ENCODE results near the gene PAGR1.

PAGR1 gene

DNA sequence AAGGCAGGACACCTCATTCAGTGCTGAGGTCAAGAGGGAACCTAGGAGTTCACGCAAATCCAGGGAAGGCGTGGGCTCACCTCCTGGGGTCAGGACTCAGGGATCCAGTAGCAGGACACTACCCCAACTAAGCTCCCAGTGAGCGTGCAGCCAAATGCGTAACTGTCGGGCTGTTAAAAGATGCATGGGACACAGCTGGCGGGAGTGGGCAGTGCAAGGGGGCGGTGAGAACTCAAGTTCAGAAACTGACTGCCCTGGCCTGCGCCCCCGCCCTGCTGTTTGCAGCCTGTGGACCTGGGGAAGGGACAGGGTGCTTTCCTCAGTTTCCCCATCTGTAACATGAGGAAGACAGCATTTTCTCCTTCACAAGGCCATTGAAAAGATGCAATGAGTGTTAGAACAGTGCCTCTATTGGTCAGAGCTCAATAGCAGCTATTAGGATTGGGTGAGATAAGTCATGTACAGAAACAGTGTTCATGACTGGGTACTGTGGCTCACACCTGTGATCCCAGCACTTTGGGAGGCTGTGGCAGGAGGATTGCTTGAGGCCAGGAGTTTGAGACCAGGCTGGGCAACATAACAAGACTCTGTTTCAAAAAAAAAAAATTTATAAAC, 26.9 kb downstream of the PAGR1 start:
- no peak overlapping the region for H3K4me3 ChIP-seq (ENCODE audit: low read depth, low read length)
- TF ChIP-seq, protein P1, sequence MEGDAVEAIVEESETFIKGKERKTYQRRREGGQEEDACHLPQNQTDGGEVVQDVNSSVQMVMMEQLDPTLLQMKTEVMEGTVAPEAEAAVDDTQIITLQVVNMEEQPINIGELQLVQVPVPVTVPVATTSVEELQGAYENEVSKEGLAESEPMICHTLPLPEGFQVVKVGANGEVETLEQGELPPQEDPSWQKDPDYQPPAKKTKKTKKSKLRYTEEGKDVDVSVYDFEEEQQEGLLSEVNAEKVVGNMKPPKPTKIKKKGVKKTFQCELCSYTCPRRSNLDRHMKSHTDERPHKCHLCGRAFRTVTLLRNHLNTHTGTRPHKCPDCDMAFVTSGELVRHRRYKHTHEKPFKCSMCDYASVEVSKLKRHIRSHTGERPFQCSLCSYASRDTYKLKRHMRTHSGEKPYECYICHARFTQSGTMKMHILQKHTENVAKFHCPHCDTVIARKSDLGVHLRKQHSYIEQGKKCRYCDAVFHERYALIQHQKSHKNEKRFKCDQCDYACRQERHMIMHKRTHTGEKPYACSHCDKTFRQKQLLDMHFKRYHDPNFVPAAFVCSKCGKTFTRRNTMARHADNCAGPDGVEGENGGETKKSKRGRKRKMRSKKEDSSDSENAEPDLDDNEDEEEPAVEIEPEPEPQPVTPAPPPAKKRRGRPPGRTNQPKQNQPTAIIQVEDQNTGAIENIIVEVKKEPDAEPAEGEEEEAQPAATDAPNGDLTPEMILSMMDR (IDR thresholded peaks at IDR 0.05; ENCODE audit: low read depth, low read length, missing control alignments) = peak; percentile 16
- DNase-seq (ENCODE audit: low read depth) = no peak

DNA sequence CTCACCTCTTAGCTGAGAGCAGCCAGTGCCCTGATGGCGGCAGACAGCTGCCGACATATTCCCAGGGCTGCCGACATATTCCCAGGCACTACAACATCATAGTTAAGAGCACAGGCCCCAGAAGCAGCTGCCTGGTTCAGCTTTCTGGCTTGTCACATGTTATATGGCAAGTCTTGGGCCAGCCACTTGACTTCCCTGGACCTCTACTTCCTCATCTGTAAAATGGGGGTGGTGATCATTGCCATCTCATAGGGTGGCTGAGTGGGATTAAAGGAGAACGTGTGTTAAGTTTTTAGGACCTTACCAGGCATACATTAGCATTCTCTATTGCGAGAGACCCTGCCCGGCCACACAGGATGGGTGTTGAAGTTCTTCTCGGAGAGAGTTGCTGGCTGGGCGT, 28.0 kb downstream of the PAGR1 start:
- no peak for DNase-seq (ENCODE audit: low read depth)
- TF ChIP-seq, protein P1 (IDR thresholded peaks at IDR 0.05; ENCODE audit: low read depth, low read length, missing control alignments) = no peak

DNA sequence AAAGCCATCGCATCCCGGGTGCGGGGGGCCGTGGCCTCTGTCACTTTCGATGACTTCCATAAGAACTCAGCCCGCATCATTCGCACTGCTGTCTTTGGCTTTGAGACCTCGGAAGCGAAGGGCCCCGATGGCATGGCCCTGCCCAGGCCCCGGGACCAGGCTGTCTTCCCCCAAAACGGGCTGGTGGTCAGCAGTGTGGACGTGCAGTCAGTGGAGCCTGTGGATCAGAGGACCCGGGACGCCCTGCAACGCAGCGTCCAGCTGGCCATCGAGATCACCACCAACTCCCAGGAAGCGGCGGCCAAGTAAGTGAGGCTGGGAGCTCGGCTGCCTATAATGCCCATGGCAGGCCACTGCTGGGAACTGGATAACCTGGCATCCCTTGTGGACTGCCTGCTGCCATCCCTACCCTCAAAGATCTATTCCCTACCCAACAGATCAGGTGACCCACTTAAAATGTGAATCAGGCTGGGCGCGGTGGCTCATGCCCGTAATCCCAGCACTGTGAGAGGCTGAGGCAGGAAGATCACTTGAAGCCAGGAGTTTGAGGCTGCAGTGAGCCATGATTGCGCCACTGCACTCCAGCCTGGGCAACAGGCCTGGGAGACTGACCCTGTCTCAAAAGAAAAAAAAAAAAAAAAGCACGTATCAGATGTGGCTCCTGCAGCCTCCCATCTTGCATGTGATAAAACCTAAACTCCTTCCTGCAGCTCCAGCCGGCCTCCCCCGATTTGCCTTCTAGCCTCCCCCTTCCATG, 28.8 kb downstream of the PAGR1 start:
- TF ChIP-seq, protein P1 (IDR thresholded peaks at IDR 0.05; ENCODE audit: low read depth, low read length, missing control alignments) = no peak
- H3K4me3 ChIP-seq (ENCODE audit: low read depth, low read length) = no peak overlapping the region
- DNase-seq (ENCODE audit: low read depth) = no peak

More for the DNA sequence above, 28.0 kb downstream of the PAGR1 start:
- H3K4me3 ChIP-seq (ENCODE audit: low read depth, low read length) = no peak overlapping the region

DNA sequence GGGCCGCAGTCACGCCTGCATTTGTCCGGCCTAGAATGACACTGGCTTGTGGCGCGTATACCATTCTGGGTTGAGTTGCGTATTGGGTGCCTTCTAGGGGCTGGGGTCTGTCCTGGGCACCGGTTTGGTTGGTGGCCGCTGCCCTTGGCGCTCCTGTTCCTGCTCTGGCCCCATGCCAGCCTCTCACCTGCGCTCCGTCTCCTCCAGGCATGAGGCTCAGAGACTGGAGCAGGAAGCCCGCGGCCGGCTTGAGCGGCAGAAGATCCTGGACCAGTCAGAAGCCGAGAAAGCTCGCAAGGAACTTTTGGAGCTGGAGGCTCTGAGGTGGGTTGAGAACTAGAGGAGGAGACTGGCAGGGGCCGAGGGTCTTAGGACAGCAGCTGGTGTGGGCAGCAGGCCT, 29.7 kb downstream of the PAGR1 start:
- TF ChIP-seq, protein P1 (IDR thresholded peaks at IDR 0.05; ENCODE audit: low read depth, low read length, missing control alignments) = no peak
- H3K4me3 ChIP-seq (ENCODE audit: low read depth, low read length) = no peak overlapping the region
- no peak for DNase-seq (ENCODE audit: low read depth)

DNA sequence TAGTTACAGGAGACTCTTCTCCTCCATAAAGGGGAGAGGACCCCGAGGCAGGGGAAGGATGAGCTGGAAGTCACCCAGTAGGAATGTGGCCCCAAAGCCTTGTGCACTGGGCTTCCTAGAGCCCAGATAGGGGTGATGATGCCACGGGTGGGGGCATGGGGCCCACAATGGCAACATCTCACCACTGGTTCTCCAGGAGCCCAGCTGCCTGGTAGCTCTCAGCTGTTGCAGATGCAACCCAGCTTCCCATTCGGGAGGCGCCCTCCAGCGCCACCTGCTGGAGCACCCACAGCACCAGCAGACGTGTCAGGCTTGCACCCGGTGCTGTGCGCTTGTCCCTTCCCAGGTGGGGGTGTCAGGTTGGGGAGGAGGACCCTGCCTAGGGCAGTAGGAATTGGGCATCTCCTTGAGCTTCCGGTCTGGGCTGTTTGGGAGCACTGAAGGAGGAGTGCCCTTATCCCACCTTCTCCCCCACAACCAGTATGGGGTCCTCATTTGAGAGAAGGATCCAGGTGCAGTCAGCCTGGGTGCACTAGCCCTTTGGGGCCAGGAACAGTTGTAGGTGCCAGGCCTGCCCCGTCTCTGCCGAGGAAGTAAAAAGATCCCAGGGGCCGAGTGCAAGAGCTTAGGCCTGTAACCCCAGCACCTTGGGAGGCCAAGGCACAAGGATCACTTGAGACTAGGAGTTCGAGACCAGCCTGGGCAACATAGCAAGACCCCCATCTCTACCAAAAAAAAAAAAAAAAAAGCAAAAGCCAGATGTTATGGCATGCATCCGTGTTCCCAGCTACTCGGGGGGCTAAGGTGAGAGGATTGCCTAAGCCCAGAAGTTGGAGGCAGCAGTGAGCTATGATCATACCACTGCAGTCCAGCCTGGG, 32.7 kb downstream of the PAGR1 start:
- TF ChIP-seq, protein P1 (IDR thresholded peaks at IDR 0.05; ENCODE audit: low read depth, low read length, missing control alignments) = peak; percentile 98
- no peak overlapping the region for H3K4me3 ChIP-seq (ENCODE audit: low read depth, low read length)
- DNase-seq (ENCODE audit: low read depth) = peak; percentile 22

DNA sequence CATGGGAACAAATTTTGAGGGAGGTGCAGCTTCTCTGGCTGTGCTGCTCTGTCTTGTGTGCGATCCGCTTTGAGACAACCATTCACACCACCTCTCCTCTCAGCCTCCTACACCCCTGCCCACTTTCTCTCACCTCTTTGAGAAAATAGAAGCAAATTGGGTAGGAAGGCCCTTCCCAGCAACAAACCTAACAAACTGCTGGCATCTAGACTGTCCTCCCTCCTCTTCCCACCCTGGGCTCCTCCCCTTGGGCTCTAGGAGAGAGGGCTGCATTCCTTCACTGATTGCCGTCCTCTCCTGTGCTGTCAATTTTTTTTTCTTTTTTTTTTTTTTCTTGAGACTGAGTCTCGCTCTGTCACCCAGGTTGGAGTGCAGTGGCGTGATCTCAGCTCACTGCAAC, 33.6 kb downstream of the PAGR1 start:
- H3K4me3 ChIP-seq (ENCODE audit: low read depth, low read length) = no peak overlapping the region
- TF ChIP-seq, protein P1 (IDR thresholded peaks at IDR 0.05; ENCODE audit: low read depth, low read length, missing control alignments) = no peak
- DNase-seq (ENCODE audit: low read depth) = no peak

All from GM12864 (cell line).